Ishikawa (cell line): ENCODE measurements around the gene SLC9A1.

Experiments used
- CEBPB ChIP-seq: IDR thresholded peaks from 2 replicates; pipeline ENCODE4 v1.6.1; 2012
- CREB1 ChIP-seq: IDR thresholded peaks from 2 replicates; pipeline ENCODE4 v1.6.1; 2012; ENCODE audit warnings: low read depth
- EGR1 ChIP-seq: IDR thresholded peaks from 2 replicates; pipeline ENCODE4 v1.6.1; 2012
- EP300 ChIP-seq: IDR thresholded peaks from 2 replicates; pipeline ENCODE4 v1.6.1; 2012; ENCODE audit warnings: borderline replicate concordance
- FOXM1 ChIP-seq: IDR thresholded peaks from 2 replicates; pipeline ENCODE4 v1.6.1; 2012; ENCODE audit warnings: low read depth, borderline replicate concordance
- NFIC ChIP-seq: IDR thresholded peaks from 2 replicates; pipeline ENCODE4 v1.6.1; 2012
- RAD21 ChIP-seq: IDR thresholded peaks from 2 replicates; pipeline ENCODE4 v1.6.1; 2012; ENCODE audit warnings: low read depth
- TAF1 ChIP-seq: IDR thresholded peaks from 2 replicates; pipeline ENCODE4 v1.6.1; 2012; ENCODE audit warnings: low read depth, mild to moderate bottlenecking
- TCF12 ChIP-seq: IDR thresholded peaks from 2 replicates; pipeline ENCODE4 v1.6.1; 2012; ENCODE audit warnings: low read depth
- TEAD4 ChIP-seq: IDR thresholded peaks from 2 replicates; pipeline ENCODE4 v1.6.1; 2012
- YY1 ChIP-seq: IDR thresholded peaks from 2 replicates; pipeline ENCODE4 v1.6.1; 2012; ENCODE audit warnings: low read depth
- ZBTB7A ChIP-seq: IDR thresholded peaks from 2 replicates; pipeline ENCODE4 v1.6.1; 2012; ENCODE audit warnings: low read depth
- TF ChIP-seq, protein P1 (sequence below): IDR thresholded peaks from 2 replicates; pipeline ENCODE4 v1.6.1; 2012; ENCODE audit warnings: low read depth, mild to moderate bottlenecking
- TF ChIP-seq, protein P2 (sequence below): IDR thresholded peaks from 2 replicates; pipeline ENCODE4 v1.6.1; 2012
- TF ChIP-seq, protein P3 (sequence below): IDR thresholded peaks from 2 replicates; pipeline ENCODE4 v1.6.1; 2012

SLC9A1 gene

DNA sequence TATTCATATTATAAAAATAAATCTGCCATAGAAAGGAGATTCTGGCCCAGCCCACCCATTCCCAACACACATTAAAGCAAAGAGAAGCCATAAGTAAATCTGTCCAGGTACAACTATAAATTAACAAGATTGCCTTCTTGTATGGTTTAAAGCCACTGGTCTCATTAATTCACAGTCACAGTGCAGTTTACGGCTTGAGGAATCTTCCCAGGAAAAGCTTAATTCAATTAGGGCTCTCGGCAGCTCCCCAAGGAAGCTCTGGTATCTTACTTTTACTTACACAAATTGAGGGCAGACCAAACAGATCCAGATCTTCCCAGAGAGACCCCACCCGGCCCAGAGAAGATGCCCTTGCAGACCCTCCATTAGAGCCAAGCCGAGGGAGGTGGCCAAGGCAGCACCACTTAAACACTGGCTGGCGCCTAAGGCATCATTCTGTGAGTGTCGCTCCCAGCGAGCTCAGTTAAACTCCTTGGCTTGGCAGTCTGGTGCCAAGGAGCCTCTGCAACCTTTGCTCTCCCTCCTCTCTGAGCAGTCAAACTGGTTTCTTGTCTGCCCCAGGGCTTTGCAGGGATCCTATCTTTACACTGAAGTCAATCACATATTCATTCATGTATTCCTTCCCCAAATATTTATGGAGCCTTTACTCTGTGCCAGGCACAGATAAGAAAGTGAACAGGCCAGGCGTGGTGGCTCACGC lies 10.7 kb downstream of the SLC9A1 start:
- TF ChIP-seq RAD21: no peak
- no peak for TF ChIP-seq YY1
- no peak for TF ChIP-seq TCF12
- TF ChIP-seq, protein P1, sequence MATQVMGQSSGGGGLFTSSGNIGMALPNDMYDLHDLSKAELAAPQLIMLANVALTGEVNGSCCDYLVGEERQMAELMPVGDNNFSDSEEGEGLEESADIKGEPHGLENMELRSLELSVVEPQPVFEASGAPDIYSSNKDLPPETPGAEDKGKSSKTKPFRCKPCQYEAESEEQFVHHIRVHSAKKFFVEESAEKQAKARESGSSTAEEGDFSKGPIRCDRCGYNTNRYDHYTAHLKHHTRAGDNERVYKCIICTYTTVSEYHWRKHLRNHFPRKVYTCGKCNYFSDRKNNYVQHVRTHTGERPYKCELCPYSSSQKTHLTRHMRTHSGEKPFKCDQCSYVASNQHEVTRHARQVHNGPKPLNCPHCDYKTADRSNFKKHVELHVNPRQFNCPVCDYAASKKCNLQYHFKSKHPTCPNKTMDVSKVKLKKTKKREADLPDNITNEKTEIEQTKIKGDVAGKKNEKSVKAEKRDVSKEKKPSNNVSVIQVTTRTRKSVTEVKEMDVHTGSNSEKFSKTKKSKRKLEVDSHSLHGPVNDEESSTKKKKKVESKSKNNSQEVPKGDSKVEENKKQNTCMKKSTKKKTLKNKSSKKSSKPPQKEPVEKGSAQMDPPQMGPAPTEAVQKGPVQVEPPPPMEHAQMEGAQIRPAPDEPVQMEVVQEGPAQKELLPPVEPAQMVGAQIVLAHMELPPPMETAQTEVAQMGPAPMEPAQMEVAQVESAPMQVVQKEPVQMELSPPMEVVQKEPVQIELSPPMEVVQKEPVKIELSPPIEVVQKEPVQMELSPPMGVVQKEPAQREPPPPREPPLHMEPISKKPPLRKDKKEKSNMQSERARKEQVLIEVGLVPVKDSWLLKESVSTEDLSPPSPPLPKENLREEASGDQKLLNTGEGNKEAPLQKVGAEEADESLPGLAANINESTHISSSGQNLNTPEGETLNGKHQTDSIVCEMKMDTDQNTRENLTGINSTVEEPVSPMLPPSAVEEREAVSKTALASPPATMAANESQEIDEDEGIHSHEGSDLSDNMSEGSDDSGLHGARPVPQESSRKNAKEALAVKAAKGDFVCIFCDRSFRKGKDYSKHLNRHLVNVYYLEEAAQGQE: no peak
- no peak for TF ChIP-seq NFIC
- TF ChIP-seq, protein P2, sequence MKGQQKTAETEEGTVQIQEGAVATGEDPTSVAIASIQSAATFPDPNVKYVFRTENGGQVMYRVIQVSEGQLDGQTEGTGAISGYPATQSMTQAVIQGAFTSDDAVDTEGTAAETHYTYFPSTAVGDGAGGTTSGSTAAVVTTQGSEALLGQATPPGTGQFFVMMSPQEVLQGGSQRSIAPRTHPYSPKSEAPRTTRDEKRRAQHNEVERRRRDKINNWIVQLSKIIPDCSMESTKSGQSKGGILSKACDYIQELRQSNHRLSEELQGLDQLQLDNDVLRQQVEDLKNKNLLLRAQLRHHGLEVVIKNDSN: no peak
- no peak for TF ChIP-seq FOXM1

DNA sequence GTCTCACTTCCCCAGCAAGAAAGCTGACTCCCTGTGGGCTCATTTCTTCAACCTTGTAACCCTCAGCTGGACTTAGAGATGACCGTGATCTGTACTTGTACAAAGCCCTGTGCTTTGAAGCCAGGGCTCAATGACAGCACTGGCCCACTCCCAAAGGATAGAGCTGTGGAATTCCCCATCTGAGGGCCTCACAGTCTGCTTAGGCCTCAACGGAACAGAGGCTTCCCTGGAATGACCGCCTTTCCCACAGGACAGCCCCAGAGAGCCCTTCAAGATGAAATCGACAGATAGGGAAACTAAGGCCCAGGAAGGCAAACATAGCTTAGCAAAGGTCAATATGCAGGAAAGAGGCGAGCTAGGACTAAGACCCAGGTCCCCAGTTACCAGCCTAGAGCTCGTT lies 11.5 kb downstream of the SLC9A1 start:
- TF ChIP-seq ZBTB7A (no peak), YY1 (no peak), EGR1 (no peak), FOXM1 (no peak), CEBPB (no peak), TEAD4 (no peak), CREB1 (no peak), TAF1 (no peak)
- TF ChIP-seq, protein P3, sequence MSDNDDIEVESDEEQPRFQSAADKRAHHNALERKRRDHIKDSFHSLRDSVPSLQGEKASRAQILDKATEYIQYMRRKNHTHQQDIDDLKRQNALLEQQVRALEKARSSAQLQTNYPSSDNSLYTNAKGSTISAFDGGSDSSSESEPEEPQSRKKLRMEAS: no peak

DNA sequence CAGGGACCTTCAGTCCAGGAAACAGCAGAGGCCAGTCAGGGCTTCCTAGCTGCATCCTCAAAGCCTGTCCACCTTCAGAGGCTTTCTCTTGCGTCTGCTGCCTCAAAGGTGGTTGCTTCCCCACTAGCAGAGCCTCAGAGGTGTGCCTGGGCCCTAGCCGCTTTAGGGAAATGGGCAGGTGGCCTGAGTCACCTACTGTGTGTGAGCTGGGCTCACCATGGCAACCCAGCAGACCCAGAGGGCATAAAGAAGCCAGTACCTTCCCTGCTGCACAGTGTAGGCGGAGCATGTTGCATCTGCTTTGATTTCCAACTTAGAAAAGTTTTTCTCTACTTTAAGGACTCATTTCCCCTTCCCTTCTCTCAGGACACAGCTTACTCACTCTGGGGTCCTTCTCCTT lies 12.5 kb downstream of the SLC9A1 start:
- TF ChIP-seq EP300: no peak

DNA sequence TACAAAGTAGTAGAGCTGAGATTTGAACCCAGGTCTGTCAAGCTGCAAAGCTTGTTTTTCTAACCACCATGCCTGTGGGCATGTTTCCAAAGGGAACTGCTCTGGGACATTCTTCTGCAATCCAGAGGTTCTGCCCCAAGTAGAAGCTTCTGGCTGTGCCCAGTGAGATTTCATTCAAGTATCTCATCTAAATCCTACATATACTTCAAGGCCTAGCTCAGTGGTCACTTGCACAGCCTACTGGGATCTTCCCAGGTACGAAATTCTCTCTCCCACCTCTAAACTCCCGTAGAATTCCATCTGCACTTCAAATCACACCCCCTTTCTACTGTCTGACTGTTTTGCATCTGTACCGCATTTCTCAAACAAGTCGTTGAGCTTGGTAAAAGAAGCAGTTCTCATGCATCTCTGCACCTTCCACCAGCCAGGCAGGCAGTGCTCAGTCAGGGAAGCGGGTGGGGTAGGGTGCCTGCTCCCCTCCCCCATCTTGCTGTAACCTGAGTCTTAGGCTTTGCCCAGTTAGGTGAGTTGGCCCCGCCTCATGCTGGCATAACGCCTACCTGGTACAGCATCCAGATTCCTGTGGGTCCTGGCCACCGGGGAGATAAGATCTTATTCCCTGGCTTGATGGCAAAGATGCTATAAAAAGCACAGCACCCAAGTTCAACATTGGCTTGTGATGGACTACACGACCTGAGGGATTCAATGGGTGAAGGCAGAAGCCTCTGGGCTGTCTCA lies 13.5 kb downstream of the SLC9A1 start:
- TF ChIP-seq CREB1: no peak
- TF ChIP-seq EP300: peak; percentile 49; the same call in 1 of the 2 replicates
- TF ChIP-seq TCF12: peak; percentile 29; the same call in 1 of the 2 replicates
- TF ChIP-seq, protein P3: no peak
- TF ChIP-seq RAD21: no peak
- no peak for TF ChIP-seq TAF1
- TF ChIP-seq NFIC: peak; percentile 59

DNA sequence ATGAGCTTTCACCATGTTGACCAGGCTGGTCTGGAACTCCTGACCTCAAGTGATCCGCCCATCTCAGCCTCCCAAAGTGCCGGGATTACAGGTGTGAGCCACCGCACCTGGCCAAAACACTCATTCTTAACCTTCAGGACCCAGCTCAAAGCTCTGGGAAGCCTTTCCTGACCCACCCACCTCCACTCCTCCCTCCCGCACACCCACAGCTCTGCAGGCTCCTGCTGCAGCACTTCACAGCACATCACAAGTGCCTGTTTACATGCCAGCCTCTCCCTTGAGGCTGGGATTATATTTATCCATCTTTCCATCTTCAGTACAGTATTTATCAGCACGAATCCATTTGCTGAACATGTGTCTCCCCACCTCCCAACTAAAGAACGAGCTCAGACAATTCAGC lies 14.9 kb downstream of the SLC9A1 start:
- TF ChIP-seq, protein P3: no peak
- TF ChIP-seq RAD21 (no peak), FOXM1 (no peak)

DNA sequence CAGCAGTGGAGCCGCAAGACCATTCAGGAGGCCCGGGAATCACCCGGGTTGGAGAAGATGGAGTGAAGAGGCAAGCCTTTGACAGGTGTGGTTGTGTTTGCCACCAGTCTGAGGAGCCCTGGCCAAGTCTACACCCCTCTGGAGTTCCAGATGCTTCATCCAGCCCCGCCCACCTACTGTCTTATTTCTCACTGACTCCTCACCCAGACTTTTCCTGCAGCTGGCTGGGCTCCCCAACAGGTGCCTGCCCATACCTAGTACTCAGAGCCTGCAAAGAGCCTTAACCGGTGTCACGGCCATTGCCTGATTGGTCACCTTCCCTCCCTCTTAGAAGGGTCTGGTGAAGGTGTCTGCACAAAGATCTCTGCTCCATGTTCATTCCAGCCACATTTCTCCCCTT lies 16.0 kb downstream of the SLC9A1 start:
- TF ChIP-seq CEBPB (no peak), TCF12 (no peak), RAD21 (no peak), TEAD4 (no peak), YY1 (no peak), CREB1 (no peak), FOXM1 (no peak), ZBTB7A (no peak), NFIC (no peak), TAF1 (no peak), EGR1 (no peak), EP300 (no peak)
- TF ChIP-seq, protein P2: no peak
- TF ChIP-seq, protein P3: no peak
- TF ChIP-seq, protein P1: no peak
